Stimulated activated CD4-positive, alpha-beta T cell treated with anti-CD3 and anti-CD28 coated beads, Interleukin-1b, Interleukin-23, amount 100 ng/mL, for 24 hours (primary cell): Measurements from ENCODE around the gene IL18BP.

Experiments used
- DNase-seq, 4 experiments: peaks; one replicate each; pipeline ENCODE4 v3.0.0-alpha.2; 2020; ENCODE audit warnings: low read depth in 4 of 4, low spot score in 1 of 4

The IL18BP gene

DNA sequence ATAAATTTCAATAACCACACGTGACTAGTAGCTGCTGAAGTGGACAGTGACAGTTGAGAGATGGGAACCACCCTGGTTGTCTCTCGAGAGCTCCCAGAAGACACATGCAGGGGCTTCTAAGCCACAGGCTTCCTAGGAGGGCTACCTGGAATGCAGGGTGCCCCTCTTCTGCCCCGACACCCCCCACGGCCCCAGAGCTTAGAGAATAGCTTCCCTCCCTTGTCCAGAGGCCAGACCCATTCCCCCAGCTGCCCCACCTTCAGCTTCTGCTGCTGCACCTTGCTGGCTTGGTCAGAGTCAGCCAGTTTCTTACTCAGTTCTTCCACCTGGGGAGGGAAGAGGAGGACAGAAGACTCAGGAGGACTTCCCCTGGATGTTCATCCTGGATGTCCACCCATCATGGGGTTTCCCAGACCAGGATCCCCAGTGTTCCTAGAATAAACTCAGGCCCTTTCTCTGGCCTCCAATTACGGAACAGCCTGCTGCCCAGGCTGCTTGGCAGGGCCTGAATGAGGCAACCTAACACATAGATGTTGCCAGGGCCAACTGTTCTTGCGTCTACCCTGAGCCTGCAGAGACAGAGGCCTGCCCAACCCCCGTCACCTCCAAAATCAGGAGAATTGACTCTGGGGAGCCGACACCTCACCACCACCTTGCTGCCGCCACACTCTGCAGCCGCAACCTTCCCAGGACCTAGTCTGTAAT is 12.0 kb downstream of the IL18BP start:
- DNase-seq = no peak

DNA sequence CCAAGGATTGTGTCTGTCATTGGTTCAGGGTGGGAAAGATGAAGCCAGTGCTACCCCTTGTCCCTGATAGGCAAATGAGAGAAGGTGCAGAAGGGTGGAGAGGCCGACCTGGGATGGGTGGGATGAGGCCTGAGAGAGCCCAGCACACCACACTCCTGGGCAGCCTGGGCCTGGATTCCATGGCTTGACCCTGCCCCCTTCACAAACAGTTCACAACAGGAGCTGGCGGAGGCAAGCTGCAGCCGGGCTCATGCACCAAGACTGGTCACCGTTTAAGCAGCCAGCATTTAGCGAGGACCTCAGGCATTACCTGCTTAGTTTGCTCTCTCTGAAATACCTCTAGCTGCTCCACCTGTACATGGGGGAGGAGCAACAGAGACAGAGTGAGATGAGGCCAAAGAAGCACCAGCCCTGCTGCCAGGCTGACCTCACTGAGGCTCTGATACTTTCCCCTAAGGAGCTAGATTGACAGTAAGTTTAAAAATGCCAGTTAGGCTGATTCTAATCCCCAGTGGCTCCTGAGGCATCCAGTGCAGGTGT is 13.5 kb downstream of the IL18BP start:
- DNase-seq = no peak

DNA sequence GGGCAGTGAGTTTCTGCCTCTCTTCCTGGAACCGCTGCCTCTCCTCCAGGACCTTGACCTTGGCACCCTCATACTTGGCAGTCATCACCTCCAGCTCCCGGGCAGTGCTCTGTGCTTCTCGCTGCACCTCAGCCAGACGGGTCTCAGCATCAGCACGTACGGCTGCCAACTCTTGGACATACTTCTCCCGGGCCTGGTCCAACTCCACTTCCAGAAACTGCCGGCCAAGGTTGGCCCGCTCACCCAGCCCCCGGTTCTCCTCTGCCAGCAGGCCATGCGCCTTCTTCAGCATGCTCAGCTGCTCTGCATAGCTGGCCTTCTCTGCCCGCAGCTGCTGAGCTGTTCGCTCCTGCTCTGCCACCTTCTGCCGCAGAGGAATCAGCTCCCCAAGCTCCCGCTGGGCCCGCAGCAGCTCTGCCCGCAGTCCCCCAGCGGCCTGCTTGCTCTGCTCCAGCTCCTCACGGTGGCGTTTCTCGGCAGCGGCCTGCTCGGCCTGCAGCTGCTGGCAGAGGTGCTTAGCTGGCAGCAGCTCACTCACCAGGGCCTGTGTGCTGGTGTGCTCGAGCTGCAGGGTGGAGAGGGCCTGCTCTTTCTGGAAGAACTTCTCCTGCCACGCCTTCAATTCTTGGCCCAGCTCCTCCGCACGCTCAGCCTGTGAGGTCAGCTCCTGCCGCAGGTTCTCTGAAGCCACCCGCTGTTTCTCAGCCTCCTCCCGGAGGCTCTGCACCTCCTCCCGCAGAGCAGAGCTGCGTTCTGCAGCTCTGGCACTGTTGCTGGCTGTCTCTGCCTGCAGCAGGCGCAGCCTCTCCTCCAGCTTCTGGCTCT is 14.4 kb downstream of the IL18BP start:
- DNase-seq = no peak

DNA sequence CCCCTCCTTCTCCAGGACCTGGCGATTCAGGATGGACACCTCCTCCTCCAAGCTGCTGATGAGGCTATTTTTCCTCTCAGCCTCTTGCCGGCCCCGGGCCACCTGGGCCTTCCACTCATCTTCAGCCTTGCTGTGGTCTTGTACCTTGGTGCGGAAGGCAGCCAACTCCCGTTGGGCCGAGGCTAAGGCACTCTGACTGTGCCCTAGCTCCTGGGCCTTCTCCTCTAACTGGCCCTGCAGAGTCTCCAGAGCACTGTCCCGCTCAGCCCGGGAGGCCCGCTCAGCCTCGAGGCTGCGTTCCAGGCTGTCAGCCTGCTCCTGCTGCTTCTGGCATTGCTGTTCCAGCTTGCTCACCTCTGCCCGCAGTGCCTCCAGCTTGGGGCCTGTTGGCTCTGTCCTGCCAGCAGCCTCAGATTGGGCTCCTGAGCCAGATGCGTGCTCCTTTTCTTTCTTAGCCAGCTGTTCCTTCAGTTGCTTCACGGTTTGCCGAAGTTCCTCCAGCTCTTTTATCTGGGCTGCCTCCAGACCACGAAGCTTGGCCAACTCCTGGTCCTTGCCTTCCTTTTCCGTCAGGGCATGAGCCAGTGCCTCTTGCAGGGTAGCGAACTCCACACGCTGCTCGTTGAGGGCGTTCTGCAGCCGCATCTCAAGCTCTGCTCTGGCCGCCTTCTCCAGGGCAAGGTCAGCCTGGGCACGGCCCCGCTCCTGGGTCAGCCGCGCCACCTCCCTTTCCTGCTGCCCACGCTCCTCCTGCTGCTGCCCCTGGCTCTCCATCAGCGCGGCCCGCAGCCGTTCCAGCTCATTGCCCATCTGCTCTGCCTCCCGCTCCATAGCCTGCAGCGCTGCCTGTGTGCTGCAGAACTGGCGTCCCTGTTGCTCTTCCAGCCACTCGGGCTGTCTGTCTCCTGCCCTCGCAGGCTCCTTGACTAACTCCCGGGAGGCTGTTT is 15.3 kb downstream of the IL18BP start:
- DNase-seq = no peak

DNA sequence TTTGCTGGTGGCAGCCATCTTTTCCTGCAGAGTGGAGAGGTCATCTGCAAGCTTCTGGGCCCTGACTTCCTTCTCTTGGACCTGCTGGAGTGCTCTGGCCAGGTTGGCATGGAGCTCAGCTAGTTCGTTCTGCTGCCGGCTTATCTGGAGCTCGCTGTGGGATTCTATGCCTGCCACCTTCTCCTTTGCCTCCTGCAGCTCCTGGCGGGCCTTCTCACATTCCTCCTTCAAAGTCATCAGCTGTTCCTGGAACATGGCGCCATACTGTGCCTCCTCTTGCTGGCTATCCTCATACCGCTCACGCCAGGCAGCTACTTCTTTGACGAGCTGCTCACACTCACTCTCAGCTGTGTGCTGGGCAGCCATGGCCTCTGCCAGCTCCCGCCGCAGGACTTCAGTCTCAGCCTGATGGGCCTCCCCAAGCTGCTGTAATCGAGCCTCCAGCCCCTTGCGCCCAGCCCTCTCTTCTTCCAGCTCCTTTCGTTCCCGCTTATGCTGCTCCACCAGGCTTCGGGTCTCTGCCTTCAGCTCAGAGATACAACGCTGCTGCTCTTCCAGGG is 16.1 kb downstream of the IL18BP start:
- no peak for DNase-seq

DNA sequence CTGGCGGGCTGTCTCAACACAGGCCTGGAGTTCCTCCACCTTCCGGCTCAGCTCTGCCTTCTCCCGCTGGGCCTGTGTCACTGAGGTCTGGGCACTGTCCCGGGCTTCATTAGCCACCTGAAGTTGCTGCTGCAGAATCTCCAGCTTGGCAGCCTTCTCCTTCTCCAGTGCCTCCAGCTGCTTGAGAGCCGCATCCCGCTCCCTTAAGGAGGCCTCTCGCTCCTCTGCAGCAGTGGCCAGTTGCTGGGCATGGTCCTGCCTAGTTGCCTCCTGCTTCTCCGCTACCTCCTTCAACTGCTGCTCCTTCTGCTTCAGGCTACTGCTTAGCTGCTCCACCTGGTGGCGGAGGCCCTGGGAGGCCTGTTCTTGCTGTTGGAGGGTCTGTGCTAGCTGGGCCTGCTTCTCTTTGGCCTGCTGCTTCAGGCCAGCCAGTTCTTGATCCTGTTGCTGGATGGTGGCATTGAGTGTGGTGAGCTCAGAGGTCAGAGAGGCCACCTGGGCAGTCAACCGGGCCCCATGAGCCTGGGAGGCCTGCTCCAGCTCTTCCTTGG is 16.9 kb downstream of the IL18BP start:
- DNase-seq = no peak

DNA sequence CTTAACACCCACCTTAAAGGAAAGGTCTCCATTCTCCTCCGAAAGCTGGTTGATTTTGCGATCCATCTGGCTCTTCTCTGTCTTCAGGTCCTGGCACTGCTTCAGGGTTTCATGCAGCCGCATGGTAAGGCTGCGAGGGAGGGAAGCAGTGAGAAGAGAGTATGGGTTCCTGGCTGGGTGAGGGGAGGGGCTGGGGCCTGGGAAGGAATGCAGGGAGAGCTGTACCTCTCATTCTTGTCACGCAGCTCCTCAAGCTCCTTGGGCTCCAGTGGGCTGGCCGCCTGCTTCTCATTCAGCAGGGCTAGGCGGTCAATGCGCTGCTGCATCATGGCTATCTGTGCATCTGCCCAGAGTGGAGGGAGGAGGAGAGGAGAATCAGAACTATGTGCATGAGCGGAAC is 19.5 kb downstream of the IL18BP start:
- no peak for DNase-seq

DNA sequence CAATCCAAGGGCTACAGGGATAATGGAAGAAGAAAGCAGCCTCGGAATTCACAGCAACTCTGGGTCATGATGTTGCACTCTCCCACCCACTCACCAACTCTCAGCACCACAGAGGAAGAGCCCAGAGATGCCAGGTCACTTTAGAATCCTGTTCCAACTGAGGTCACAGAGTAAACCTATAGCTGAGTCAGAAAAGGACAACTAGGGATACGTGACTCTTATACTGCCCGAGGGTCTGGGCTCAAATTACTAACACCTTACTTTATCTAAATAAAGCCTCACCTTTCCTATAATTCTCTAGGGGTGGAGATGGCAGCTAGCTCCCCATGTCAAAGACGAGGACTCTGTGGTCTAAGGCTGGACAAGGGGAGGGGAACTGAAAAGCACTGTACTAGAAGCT is 24.6 kb downstream of the IL18BP start:
- DNase-seq = no peak

DNA sequence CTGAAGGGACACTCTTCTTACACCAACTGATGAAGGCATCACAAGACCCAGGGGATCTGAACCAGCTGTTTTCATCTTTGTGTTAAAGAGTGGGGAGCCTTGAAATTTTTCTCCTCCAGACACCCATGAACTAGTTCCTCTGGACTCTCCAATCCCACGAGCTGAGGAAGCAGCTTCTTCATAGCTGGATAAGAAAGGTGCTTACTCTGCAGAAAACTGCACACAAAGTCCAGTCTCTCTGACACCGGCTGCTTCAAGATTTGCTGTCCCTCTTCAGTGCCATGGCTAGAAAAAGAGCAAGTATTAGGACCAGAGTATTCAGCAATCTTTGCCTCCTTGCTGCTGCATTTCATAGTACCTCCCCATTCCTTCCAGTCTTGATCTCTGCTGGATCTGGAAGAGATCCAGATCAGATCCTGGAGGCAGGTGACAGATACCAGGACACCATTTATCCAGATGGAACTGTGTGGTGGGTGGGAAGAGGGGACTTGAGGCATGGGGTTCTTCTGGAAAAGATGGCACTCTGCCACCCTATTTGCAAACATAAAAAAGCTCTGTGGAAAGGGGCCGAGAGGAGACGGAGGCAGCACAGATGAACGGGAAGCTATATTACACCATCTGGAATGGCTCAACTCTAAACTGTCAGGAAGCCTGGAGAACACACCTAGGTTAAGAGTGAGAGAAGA is 25.5 kb downstream of the IL18BP start:
- DNase-seq = no peak

DNA sequence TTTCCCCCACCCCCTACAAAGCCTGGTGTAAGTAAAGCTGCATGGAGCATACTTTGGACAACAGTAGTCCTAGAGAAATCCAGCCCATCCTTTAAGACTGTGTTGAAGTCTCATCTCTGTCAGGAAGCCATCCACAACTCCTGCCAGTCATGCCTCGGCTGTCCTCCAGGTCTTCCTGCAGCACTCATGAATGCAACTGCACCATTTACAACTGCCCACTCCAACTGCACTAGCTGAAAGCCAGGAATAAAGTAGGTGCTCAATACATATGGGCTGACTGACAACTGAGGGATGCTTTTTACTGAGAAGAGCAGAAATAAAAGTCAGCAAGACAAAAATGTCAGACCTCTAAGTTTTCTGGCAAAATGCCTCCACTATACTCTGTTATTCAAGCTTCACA is 27.4 kb downstream of the IL18BP start:
- no peak for DNase-seq

DNA sequence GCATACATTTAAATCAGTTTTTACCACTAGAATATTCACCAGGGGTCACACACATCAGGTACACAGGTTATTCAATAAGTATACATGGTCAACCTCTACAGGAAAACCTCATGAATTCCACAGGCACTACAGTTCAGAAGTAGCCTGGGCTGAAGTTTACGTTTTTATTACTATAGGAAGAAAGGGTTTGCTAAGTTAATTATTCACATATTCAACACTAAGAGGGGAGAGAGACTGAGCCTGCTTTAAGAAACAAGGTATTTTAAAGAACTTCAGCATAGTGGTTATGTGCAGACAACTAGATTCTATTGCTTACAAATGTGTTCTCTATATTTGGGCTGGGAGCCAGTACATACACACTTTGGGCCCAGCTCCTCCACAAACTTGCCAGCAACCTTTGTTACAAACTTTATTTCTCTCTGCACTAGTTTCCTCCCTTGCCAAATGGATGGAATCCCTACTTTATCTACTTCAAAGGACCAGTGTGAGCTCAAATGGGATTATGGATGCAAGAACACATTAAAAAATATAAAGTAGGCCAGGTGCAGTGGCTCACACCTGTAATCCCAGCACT is 31.9 kb downstream of the IL18BP start:
- DNase-seq = no peak

DNA sequence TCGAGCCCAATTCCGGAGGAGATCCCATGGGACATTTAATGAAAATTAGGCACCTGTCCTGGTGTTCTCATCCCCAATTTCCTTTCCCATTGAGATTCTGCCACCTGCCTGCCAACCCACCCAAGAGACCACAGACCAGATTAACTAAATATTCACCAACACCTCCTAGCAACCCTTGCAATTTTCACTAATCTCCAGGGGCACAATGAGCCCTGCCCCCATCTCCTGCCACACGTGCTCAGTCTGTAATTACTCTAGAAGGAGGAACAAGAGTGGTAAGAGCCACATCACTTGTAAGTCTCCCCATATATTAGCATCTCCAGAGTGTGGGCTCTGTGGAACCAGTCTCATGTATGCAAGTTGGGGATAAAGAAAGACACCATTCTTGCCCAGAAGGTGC is 38.0 kb downstream of the IL18BP start:
- no peak for DNase-seq

DNA sequence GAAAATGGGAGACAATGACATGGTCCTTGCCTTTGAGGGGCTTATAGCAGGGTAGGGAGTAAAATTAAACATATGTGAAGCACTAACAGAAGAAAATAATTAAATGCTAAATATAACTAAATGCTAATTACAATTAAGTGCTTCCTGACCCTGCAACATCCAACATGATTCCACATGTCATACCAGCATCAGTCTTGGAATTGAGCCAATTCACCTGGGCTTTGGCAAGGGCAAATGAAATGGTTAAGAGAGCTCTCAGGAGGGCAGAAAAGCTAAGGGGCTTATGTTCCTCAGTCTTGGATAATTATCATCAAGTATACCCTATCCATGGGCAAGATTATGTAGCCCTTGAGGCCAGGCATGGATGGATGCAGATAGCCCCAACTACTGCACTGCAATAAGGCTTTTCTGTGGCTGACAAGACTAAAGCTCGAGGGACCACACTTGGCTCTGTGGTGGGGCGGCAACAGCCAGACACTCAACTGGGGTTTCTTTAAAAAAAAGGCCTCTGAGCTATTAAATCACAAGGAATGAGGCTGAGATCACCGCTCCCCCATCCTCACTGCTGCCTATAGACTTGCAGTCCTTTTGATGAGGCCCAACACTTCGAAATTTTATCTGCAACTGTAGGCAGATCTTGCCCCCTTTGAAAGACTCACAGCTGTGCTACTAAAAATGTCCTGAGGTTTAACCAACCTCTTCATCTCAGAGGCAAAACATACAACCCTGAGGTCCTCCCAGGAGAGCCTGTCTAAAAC is 39.0 kb downstream of the IL18BP start:
- no peak for DNase-seq

DNA sequence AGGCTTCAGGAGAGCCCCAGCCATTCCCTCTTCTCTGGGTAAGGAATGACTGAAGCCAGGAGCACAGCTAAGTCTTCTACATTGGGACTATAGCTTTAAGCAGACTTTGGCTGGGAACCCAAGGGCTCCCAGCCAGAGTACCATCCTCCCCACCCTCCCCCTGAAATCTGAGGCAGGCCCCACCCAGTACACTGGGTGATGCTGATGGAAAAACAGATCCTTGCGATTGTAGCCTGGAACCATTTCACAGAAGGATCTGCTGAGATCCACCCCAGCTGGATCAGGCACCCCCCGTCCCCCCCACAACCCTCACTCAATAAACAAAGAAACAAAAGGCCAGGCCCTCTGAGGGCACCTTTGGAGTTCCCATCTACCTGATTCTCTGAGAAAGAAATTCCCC is 39.8 kb downstream of the IL18BP start:
- no peak for DNase-seq

DNA sequence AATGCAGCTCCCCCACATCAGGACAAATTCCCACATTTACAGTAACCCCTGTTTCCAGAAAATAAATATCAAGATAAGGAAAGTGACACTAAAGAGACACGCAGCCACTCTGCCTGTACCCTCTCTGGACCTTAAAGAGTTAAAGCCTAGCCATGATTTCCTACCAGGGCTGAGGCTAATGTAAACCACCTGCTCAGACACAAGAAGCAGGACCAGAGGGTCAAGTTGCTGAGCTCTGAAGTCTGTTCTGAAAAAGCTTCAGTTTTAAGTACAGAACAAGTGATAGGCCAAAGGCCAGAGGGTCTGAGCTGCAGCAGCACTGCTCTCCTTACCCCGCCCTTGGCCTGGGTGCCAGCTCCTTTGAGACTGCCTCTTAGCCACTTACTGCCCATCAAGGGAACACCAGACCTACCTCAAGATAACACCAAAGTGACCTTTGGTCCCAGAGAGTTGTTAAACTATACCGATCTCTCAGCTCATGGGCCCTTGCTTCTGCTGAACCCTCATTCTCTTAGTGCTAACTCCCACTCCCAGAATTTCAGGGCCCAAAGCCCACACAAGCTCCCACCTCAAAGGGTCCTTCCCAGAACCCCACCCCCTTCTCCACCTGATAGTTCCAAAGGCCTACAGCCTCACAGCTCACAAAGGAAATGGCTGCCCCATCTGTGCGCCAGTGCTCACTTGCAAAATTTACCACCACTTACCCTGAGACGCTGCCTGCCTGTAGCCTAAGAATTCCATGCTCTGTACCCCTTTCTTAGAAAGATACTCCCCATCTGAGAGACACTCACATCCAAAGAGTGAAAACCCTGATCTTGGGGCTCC is 40.5 kb downstream of the IL18BP start:
- DNase-seq = no peak

DNA sequence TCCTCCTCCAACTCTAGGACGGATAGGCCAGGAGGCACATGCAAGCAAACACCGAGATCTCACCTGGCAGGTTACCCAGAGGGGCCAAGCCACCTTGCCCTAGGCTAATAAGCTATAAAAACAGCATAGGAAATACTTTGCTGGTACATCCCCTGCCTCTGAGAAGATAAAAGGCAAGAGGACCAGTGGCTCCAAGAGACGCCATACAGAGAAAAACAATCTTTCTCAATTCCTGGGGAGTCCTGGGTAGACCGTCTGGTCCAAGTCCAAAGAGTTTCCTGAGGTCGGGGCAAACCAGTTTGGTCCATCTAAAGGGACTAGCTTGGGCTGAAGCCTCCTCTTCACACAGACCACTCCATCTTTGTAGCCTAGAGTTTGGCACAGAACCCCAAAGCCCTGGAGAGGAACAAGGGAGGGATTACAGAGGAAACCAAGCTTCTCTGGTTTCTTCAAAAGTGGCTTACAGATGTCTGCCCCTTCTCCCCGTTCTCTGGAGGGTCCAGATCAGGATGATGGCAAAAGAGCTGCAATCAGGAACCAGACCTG is 41.2 kb downstream of the IL18BP start:
- no peak for DNase-seq

DNA sequence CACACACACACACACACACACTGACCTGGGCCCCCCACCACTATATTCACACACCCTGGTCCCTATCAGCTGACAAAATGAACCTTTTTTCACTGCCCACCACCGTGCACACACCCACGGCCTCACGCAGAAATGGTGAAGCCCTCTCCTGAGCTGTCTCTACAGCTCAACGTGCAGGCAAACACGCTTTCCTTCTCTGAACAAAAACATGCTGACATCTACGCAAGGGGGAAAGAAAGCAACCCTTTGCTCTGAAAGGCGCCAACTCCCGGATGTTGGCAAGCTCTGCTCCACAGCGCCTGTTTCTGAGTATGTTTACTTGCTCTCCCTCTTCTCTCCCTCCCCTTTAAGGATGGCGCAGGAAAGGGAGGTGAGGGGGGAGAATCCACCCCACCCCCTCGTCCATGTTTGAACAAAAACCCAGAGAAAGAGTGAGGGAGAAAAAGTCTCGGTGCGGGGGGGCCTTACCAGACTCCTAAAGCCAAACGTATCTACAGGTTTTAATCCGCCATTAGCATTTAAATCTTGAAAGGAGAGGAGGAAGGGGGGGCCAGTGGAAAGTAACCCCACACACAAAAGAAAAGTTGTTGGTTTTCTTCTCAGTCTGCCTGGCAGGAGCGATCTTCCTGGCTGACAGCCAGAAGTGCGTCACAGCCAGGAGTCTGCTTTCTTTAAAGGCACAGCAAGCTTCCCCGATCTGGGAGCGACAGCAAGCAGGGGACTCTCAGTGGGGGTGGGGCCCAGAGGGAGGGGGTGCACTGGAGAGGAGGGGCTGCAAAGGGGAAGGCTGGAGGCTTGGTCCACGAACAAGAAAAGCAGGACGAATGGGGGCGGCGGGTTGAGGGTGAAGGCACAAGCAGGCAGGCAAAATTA is 42.0 kb downstream of the IL18BP start:
- peak; percentile 48 to 65 (median 54) for DNase-seq
